ENCODE measurements around the gene FSTL4. TPM values are rescaled to one million over a fixed set of nuclear protein-coding genes. Genes with fewer than 3 reads are reported as not detected.

The FSTL4 gene
- not detected for total RNA-seq
- long read RNA-seq = 0 reads

DNA sequence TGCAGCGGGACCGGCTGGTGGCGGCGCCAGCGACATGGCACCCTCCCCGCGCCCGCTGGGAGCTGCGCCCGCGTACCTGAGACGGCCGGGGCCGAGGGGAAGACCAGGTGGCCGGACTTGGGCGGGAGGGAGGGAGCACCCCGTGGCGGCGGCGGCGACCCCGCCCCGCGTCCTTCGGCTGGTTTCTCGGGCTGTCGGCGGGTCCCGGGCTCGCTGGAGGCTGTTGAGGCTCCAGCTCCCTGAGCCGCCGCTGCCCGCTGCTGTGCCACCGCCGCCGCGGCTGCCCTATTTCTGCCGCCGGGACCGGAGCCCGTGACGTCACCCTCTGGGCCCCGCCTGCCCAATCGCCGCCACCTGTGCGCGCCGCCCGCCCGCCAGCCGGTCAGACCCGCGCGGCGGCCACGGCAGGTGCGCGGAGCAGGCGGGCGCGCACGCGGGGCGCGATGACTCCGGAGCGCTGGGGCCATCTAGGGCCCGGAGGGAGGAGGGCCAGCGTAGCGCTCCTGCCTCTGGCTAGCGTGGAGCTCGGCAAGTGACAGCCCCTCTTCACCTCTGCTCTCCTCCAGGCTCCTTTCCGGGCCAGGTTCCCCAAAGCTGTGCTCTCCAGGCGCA, at the start of gene FSTL4:
TSS of gene FSTL4 (minus strand) at position 293 of the 612 bp plus-strand sequence.
- DNase-seq (ENCODE audit: low spot score) = no peak

GRCh38 chr5:133661389-133661788, 49.0 kb upstream of the FSTL4 start:
- no peak for DNase-seq (ENCODE audit: low spot score)

- DNase-seq (ENCODE audit: low spot score) = no peak
Measured at GRCh38 chr5:133658327-133658726, 46.0 kb upstream of the FSTL4 start.

DNA sequence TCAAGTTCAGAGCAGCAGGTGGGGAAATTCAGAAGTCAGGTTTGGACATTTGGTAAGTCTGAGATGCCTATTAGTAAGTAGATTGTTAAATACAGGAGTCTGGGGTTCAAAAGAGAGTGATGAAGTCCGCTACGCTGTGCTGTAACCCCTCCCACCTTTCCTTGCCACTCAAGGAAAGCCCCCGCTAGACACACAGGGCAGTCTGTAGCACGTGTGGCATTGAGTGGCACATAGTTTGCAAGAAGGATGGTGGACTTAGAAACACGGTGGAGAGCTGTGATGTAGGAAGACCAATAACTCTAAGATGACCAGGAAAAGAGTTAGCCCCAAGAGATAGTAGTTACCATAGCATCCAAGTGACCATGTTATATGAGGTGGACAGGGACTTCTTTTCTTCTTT, 44.7 kb upstream of the FSTL4 start:
- DNase-seq (ENCODE audit: low spot score) = no peak

GRCh38 chr5:133655966-133656365, 43.6 kb upstream of the FSTL4 start:
- DNase-seq (ENCODE audit: low spot score) = no peak

GRCh38 chr5:133653760-133654049, 41.4 kb upstream of the FSTL4 start:
- no peak for DNase-seq (ENCODE audit: low spot score)

DNA sequence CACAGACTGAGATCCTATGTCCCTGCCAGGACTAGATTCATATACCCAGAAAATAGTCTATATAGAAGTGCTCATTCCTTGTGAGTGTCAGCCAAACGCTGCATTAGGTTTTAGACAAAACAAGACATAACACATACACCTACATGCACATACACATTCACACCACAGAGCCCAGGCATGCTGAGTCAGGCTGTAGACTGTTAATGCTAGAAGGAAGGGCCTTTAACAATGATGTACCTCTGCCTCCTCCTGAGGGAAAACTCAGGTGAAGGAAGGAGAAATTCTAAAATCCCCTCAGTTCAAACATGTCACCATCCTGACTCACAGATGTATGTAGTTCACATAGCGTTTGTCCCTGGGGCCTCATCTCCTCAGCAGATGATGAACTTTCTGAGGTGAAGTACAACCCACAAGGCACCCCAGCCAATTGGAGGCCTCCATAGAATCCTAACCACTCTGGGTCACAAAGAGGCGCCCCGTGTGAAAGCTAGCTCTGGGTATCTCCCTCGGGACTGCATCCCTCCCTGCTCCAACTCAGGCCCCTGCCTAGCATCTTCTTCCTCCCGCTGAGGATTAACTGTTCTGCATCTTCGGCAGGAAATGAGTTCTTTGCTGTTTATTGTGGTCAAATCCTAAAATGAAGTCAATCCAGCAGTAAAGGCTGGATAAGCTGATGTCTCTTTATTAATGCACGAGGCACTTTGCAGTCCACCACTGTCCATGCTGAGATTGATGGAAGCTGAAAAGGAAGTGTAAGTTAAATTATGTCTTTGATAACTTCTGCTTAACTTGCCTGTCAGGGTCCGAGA, 40.8 kb upstream of the FSTL4 start:
- DNase-seq (ENCODE audit: low spot score) = no peak

- DNase-seq (ENCODE audit: low spot score) = no peak
Measured at GRCh38 chr5:133644000-133644865, 31.9 kb upstream of the FSTL4 start.

DNA sequence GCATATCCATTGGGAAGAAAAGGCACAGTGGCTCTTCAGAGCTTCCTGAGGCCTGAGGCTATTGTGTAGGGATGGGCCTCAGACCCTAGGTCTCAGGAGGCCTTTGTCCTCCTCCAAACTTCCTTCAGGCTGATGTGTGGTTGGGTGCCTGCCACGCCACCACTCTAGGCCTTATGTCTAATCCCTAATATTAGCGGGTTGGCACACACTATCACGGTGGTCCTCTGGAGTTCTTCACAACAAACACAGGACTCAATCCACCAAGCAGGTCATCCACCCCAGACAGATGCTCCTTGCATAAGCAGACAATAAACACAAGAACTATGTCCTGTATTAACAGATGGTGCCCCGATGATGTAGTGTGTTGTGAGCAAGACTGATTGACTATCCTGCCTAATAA, 31.0 kb upstream of the FSTL4 start:
- no peak for DNase-seq (ENCODE audit: low spot score)

DNA sequence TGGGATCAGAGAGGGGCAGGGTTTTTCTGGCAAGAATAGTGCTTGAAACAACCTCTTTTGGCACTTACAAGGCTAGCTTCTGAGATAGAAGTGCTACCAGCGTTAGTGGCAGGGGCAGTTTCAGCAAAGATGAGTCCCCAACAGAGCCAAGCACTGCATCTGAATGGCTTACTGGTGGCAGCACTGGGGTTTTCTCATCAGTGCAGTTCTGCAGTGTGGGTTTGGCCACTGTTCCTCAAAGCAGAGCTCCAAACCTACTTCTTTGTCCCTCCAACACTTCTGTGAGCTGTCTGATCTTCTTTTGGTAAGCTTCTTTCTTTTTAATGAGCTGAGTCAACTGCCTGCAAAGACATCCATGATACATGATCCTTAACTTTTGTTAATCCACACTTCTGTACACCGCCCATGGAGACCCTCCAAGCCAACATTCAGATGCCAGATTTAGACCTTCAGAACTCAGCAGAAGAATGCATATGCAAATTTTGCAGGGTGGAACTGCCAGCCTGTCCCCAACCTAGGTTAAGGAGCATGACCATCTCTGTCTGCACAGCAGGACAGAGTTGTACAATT, 29.9 kb upstream of the FSTL4 start:
- no peak for DNase-seq (ENCODE audit: low spot score)

- DNase-seq (ENCODE audit: low spot score) = no peak
Measured at GRCh38 chr5:133641683-133642082, 29.3 kb upstream of the FSTL4 start.

DNA sequence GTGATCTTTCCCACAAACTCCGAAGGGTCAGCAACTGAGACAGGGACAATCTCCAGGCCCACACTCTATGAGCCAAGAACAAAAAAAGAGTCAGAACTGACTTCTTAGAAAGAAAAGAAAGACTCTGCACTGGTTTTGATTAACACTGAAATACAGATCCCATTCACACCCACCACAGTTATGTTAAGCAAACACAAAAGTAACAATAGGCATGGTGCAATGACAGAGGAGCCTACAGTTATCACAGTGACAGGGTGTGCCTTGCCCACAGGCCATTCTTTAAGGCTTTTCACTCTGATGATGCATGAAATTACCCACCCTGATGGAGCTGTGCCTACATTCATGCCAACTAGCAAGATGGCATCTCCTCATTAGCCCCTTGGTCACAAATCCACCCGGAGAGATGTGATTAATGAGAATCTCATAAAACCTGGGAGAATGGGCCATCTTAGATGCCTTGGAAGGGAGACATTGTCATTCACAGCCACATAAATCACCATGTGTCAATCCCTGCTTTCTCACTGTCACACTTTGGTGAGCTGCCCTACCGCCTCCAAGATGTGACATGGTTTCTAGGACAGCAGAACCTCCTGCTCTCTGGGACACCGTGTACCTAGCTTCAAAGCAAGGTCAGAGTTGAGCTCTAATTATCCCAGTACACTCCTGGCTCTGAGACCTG, 27.6 kb upstream of the FSTL4 start:
- DNase-seq (ENCODE audit: low spot score) = no peak

DNA sequence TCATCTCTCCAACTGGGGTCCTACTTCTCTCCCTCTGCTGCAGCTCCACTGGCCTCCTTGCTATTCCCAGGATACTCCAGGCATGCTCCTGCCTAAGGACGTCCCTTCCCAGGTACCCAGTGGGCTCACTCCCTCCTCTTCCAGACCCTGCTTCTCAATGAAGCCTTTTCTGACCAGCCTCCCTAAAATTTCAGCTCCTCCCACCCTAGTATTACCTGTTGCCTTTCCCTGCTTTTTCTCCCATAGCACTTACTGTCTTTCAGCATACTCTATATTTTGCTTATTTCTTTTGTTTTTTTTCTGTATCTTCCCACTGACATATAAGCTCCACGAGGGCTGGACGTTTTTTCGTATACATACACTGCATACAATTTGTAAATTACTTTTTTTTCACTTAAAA, 26.1 kb upstream of the FSTL4 start:
- DNase-seq (ENCODE audit: low spot score) = no peak

DNA sequence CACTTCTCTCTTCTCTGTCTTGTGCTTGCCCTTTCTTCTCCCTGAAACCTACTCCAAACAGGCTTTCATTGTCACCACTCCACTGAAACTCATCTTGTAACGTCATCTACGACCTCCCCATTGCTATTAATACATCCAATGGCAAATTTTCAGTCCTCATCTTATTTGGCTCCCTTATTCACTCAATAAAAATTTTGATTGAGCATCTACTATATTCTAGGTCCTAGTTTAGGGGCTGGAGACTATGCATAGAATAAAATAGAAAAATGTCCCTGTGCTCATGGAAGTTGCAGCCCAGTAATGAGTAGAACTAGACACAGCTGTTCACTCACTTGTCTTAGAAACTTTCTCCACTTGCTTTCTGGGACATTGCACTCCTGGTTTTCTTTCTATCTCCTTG, 24.9 kb upstream of the FSTL4 start:
- no peak for DNase-seq (ENCODE audit: low spot score)

- DNase-seq (ENCODE audit: low spot score) = no peak
Measured at GRCh38 chr5:133635051-133635450, 22.7 kb upstream of the FSTL4 start.

GRCh38 chr5:133627180-133627579, 14.8 kb upstream of the FSTL4 start:
- no peak for DNase-seq (ENCODE audit: low spot score)

DNA sequence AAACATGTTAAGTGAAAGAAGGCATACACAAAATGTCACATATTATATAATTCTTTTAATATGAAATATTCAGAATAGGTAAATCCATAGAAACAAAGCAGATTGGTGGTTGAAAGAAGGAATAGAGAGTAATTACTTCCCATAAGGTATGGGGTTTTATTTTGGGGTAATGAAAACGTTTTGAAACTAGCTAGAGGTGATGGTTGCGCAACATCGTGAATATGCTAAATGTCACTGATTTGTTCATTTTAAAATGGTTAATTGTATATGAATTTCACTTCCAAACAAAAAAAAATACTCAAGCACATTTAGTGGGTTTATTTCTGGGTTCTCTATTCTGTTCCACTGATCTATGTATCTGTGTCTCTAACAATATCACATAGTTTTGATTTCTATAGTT, 12.0 kb upstream of the FSTL4 start:
- no peak for DNase-seq (ENCODE audit: low spot score)

DNA sequence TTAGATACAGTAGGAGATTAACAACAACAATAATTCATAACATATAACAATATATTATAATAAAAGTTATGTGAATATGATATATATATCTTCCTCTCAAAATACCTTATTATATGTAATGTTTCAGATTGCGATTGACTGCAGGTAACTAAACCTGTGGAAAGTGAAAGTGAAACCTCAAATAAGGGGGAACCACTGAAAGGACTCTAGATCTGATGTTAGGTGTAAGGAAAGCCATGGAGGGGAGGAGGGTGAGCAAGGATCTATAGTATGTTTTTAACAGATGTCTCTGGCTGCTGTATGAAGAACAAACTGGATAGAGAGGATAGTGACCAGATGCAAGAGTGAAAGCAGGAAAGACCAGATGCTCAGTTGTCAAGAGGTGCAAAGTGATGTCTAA, 5.8 kb upstream of the FSTL4 start:
- DNase-seq (ENCODE audit: low spot score) = no peak

DNA sequence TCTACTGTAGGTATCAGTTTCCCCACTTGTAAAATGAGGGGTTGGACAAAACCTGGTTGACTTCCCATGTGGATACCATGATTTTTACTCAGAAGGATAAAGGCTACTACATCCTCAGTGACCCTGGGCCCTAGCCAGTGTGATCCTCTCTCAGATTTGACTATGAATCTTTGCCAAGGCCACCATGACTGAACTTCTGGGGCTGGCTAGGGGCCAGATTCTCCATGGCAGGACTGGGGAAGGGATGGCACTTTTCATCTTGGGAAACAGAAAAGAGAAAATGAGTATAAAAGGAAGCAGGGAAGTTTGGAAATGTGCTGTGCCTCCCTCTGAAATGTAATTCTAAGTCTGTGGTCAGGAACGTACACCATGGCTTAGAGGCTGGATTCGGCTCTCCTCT, 1.4 kb upstream of the FSTL4 start:
- DNase-seq (ENCODE audit: low spot score) = no peak

GRCh38 chr5:133613184-133613583, 843 bp upstream of the FSTL4 start:
- DNase-seq (ENCODE audit: low spot score) = no peak
